HG03460 (cell line): ENCODE results near the gene DDX31.

Experiments used
- ATAC-seq: cut with Tn5 transposase; IDR thresholded peaks from one replicate; pipeline ENCODE4 v1.9.1; 2021; ENCODE audit not compliant: unreplicated experiment

DDX31 gene

DNA sequence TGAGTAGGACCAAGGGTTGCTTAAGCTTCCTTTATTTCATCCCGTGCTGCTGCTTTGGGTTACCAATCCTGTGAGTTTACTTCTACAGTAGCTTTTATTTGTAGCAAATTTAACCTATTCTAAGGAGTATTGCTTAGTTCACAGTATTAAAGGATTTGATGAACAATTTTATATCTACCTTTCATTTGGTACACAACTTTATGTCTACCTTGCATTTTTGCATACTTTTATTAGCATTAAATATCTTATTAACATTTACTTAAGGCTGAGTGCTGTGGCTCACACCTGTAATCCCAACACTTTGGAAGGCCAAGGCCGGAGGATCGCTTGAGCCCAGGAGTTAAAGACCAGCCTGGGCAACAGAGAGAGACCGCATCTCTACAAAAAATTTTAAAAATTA is 4.7 kb upstream of the DDX31 start:
- no peak for ATAC-seq

DNA sequence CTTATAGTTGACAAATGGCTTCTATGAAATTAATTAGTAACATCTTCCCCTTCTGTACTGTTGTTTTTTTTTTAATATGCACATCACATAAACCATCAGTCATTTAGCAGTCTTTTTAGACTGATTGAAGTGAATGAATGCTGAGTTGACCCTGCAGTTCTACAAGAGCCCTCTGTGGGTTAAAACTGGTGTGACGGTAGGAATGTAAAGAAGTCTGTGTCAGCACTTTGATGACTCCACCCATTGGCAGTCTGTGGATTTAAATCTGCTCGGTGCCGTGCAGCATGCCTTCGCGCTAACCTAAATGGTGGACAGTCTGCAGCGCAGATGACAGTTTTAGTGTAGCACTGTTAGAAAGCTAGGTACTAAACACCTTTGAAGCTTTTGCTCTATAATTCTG is 3.6 kb upstream of the DDX31 start:
- no peak for ATAC-seq

DNA sequence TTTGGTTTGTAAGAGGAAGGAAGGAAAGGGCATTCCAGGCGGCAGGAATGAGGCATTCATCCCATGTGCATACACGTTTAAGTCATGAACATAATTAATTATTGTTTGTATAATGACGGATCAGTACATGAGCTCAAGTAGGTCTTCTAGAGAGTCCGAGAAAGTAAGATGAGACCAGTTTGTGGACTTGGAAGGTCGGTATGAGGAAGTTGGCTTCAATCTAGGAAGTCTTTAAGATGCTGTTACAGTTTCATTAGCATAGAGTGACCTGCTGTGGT is 2.6 kb upstream of the DDX31 start:
- ATAC-seq: no peak

DNA sequence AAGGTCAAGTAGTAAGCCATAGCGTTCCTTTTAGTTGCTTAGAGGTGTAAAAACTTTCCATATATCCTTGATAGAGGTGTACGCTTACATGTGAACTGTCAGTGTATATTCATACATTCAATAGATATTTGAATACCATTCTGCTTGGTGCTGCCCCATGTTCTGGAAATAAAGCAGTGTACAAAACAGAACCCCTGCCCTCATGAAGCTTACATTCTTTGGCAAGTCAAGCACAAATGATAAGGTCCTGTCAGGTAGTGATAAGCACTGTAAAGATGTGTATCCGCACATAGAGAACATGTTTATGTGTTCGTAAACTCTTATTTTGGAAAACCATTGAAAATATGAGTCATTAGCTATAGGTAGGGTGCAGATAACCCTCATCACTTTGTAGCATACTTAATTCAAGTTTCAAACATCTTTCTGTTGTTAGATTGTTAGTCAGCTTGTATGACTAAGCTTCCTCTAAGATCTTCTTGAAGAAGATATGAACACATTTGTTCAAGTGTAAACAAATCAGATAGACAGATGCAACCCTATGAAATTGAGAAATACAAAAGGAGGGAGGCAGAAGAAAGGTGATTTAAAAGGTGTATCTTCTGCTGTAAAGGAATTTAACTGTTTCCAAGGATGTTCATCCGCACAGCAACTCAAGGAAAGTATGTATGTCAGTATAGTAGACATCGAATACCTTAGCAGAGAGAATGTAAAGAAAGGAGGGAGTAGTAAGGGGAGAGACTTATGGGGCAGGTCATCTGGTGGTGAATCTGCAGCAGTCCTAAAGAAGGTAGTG is 2.0 kb upstream of the DDX31 start:
- ATAC-seq: no peak

DNA sequence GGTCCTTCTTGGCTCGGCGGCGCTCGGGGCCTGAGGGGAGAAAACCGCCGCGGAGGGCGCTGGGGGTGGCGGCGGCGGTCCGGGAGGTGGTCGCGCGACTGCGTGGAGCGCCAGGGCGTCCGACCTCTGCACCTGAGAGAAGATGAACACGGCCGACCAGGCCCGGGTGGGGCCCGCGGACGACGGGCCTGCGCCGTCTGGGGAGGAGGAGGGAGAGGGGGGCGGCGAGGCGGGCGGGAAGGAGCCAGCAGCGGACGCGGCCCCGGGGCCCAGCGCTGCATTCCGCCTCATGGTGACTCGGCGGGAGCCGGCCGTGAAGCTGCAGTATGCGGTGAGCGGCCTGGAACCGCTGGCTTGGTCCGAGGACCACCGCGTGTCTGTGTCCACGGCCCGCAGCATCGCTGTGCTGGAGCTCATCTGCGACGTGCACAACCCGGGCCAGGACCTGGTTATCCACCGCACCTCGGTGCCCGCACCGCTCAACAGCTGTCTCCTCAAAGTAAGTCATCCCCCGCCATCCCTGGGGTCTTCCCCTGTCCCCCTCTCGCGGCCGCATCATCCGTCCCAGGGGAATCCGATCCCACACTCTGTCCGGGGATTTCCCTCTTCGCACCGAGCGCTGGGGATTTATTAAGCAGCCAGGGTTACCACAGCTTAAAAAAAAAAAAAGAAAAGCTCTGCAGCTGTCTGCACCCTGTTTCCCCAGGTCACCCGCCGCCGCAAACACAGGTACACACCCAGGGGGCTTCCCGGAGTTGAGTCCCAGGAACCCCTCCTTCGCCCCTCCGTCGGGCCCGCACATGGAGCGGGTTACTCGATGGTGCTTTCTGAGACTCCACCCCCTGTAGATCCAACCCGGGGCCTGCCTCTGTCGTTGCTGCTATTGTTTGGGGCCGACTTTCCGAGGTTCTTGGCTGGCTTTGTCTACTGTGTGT is 941 bp upstream of the DDX31 start, which contains the start of gene GTF3C4:
TSS of gene GTF3C4 (plus strand) at position 8 of the 935 bp plus-strand sequence. CDS start at position 143, 135 bp downstream.
- peak; percentile 61 for ATAC-seq

DNA sequence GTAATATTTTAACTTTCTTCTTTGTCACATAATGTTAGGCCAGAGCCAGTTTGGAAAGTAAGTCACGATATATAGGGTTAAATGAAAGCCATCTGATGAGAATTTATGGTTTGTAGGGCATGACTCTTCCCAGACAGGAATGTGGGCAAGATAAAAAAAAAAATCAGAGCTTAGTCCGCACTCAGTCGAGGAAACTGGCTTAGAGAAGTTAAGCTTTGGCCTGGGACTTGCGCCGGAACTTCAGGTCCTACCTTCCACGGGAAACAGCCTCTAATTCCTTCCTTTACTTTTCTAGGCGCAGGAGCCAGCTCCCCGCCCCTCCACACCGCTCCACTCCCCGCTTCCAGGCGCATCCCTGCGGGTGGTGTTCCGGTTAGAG is 475 bp downstream of the DDX31 start:
- peak; percentile 4 for ATAC-seq

DNA sequence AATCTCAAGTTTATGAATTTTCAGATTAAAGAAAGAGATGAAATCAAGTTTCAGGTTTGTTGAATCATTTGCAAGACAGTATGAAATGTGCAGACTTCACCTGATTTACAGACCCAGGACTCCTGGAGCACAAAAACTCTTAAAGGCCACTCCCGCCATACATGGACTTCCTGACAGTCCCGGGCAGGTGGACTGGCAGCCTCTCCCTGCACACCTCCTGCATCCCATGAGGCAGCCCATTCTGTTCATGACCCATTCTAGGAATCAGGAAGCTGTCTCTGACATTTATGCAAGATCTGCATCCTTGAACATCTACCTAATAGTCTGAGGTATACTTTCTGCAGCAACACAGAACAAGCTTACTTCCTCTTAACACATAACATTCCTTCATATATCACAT is 5.9 kb downstream of the DDX31 start:
- ATAC-seq: no peak

DNA sequence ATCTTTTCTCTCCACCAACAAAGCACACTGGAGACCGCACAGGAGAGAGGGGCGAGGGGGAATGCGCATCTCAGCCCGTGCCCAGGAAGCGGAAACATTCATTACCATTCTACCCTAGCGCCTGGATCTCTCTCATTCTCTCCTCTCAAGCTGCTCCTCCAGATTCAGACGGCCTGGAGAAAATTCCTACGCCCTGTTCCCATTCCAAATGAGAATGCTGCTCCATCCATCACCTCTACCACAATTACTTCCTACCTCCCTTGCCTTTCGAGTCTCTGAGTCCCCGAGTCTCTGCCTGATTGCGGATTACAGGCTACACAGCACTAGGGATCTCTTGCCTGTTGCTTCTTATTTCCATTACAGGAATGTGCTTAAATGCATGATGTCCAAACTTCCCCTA is 6.7 kb downstream of the DDX31 start:
- no peak for ATAC-seq

DNA sequence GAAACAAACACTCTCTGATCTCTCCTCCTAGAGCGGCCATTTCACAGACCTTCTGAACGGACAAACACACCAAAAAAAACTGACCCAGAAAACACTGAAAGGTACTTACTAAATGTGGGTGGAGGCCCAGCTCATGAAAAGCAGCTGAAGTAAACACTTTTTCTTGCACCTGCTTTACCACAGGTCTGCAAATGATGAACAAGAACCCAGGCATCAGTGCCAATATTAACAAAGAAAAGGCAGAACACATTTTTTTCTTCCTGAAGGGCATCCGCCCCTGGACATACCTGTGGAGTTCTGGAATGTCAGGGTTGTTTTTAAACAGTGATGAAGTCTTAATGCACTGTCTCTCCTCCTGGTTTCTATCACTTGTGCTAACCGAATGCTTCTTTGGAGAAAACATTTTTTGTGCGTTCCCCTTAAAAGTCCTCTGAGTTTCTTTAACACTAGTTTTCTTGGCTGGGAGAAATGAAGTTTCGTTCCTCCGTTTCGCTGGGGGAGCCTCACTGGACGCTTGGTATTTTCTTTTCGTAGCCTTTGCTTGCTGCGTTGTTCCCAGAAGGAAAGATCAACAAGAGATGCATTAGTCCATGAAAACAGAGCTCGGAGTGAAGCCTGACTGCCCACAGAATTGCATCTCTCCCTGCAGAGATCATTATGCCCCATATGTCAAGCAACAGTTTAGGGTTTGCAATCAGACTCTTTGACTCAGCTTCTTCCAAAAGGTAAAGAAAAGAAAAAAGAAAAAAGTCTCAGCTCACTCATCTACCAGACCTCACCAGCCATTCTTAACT is 7.4 kb downstream of the DDX31 start:
- no peak for ATAC-seq

DNA sequence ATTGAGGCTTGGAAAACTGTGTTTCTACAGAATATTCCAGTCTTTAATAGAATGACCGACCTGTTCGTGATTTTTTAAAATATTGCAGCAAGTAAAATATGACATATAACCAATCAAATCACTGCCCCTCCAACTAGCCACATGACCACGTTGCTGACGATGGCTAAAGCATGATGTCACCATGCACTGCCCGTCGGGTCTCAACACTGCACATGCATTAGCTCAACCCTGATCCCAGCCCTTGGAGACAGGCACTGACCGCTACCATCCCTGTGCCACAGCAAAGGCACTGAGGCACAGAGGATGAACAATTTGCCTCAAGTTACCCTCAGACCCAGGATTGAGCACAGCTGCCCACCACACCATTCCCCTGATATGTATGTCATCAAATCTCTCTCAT is 13.5 kb downstream of the DDX31 start:
- ATAC-seq: no peak

DNA sequence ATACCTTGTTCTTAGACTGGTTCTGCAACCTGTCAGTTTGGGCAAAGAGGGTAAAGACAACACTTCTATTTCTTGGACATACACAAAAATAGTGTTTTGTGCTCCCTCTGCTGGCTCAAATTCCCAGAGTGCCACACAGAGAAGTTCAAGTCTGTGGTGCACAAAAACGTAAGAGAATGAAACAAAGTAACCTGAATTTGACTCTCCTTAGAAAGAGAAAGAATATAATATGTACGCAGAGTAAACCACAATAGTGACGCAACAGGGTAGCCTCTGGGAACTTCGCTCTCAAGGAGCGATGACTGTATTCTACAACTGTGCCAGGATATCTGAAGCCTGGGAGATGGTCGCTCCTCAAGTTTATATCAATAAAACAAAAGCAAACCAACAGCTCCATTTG is 18.5 kb downstream of the DDX31 start:
- ATAC-seq: no peak

DNA sequence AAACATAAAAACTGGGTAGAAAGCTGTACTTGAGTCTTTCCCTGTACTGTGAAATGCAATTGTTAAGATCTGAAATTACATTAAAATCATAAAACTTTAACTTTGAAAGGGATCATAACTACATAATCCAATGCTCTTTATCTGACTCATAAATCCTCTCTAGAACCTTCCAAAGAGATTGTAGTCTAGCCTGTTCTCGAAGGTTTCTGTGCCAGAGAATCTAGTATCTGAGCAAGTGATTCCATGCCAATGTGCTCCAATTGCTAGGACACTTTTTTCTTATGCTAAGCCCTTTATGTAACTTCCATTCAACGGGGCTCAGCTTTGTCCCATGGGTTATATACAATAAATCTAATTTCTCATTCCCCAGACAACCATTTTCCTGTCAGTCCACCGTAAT is 21.1 kb downstream of the DDX31 start:
- no peak for ATAC-seq

DNA sequence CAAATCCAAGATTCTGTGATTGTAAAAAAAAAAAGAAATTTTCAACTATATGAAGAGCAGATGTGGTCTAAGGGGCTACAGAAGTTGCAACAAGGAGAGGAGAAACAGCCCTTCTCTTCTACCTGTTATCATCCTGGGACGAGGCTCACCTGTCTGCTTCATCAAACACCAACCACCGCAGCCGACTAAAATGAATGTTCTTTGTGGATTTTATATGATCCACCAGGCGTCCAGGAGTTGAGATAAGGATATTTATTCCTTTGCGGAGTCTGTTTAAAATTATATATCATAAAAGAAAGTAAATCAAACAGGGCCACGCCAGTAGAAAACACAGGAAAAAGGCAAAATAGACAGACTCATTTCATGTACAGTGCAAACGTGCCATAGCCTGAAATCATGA is 21.5 kb downstream of the DDX31 start:
- no peak for ATAC-seq

DNA sequence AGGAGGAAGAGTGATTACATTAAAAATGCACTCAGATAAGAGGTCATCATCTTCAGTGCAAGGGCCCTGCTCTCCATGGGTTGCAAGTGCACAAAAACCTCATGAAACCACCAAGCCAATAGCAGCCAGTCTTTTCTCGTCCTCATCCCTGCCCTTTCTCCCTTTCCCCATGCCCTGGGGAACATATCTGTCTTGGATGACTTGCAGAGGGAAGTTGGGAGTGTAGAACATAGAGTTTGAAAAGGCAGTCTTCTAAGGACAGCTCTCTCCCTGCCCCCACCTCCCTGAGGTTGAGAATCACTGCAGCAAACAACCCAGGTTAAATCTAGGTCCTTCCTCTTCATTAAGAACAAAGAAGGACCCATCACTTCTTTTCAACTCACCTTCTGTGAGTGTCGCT is 22.0 kb downstream of the DDX31 start:
- ATAC-seq: no peak

DNA sequence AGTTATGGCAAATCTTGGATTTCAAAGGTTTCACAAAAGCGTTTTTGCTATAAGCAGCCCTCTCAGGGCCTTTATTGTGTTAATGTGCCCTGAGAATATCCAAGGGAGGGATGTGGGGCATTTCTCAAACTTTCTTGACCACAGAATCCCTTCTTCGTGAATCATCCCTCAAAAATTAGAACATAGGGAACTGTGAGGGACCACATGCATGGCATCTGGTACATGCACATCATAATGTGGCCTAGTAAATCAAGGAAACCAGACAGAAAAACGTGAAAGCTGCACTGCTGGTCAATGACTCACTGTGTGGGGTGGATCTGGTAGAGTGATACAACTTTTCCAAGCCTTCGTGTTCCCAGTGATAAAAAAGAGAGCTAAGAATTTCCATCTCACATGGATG is 22.4 kb downstream of the DDX31 start:
- ATAC-seq: no peak

DNA sequence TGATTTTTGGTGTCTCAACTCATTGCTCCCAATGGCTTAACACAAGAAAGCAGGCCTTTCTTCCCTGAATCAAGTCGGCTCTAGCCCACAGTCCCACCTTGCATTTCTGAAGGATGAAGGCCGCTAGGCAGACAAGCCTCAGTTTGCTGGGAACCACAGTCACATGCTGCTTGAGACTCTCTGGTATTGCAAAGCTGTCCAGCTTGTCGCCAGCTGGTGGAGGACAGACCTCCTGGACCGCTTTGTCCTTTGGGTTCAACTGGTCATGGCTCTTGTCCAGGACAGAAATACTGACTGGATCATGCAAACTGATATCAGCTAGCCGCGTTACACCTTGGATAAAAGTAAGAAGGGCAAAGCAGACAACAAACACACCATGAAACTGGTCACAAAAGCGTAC is 23.1 kb downstream of the DDX31 start:
- ATAC-seq: no peak

DNA sequence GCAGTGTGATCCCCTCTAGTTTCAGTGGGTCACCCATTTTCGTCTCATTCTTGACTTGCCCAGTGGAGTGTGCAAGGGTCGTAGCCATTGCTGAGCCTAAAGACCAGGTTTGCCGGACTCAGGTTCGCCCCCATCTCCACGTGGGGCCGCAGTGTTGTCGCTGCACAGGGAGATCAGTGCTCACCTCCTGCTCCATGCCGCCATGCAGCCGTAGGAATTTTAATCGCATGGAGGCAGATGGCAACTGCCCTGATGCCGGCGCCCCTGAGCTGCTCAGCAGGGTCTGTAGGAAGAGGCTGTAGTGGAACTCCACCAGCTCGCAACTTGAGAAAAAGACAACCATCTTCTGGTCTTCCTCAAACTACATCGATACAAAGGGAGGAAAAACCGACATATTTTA is 24.1 kb downstream of the DDX31 start:
- ATAC-seq: no peak

DNA sequence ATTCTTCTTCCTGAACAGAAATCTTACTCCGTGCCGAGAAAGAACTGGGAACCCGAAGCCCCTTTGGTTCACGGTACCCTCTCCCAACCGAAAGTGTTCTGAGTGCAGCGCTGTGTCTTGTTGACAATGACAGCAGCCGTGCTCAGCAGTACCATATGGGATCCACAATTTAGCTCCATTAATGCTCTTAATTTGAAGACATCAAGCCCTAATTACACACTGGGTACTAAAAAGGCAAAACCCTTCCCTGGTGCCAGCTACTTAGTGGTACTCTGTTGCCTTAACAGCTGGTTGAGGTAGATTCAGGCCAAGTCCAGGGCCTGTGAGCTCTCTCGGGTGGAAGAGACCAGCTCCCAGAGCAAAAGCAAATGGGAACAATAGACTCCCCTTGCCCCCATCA is 24.5 kb downstream of the DDX31 start:
- no peak for ATAC-seq

DNA sequence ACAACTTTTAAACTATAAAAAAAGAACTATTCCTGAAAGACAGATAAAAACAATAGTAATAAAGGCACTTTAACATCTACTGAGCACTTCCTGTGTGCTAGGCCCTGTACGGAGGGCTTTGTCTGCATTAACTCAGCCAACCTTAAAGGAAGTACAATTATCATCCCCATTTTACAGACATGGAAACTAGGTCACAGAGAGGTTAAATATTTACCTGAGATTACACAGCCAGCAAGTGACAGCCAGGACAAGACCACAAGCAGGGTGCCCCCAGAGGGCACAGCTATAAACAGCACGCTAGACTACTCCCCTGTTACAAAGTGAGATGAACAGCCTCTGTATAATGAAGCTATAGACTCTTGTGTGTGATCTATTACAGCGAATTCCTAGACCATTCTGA is 25.5 kb downstream of the DDX31 start:
- ATAC-seq: no peak

DNA sequence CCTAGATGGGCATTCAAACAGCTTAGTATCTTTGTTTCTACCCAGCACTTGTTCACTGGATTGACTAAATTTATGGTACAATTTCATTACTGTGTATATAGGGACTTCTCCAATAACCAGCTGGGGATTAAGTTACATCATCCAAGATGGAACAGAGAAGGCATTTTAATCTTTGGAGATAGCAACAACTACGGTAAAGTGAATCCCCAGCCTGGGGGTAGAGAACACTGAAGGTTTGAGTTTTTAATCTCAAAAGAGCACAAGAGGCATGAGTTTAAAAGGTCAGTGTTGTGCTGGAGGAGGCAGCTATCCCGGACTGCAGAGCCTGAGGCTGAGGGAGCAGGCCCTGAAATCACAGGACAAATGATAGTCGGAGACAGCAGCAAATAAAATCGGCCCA is 28.6 kb downstream of the DDX31 start:
- ATAC-seq: no peak

DNA sequence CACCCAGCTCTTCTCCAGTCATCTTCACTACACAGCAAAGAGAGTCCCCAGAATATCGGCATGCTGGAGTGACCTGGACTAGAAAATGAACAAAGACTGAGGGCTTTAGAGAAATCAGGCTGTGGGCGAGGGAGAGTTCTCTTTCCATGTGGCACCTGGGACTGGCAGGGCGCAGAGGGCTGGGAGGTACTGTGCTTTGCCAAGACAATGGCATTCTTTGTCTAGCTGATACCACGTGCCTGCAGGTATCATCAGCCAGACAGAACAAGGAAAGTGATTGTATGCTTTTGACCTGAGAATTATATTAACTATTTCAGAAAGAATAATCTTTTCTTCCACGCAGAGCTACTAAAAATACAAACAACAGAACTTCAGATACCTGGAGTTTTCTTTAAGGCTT is 30.5 kb downstream of the DDX31 start:
- ATAC-seq: no peak

DNA sequence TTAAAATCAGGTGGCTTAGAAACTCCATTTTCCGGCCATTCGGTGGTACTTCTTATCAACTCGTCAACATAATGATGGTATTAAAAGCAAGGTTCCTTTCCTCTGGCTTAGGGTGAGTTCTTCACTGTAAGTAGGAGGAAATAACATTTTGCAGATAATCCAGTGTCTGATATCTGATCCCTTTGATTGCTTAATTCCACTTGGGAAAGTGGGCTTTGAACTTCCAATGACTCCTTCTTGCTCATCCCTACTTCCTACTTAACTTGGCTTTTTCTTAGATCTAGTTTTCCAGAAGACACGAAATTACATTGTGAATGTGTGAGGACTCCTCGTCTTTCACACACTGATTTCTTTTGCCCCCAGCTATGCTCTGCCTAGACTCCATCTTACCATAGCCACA is 31.5 kb downstream of the DDX31 start:
- no peak for ATAC-seq
